Neural progenitor cell (in vitro differentiated cells): ENCODE results near the gene CA10. TPM values are rescaled to one million over a fixed set of nuclear protein-coding genes. Genes with fewer than 3 reads are reported as not detected.

Source experiments
- DNase-seq: peaks from one replicate; pipeline ENCODE4 v3.0.0-alpha.2; 2016; ENCODE audit warnings: low spot score
- H2AFZ ChIP-seq: fragments of 200-600 bp; sonication (generic); replicated peaks from 2 replicates; pipeline ENCODE4 v1.6.1; 2016; ENCODE audit warnings: antibody characterized with exemption
- H3F3A ChIP-seq: fragments of 200-600 bp; sonication (generic); 2 replicates; pipeline ENCODE4 v1.6.1; 2016; ENCODE audit warnings: antibody characterized with exemption, low read depth
- H3K27ac ChIP-seq: fragments of 200-600 bp; sonication (generic); 2 replicates; pipeline ENCODE4 v1.5.1; 2016; ENCODE audit warnings: mild to moderate bottlenecking
- H3K27me3 ChIP-seq: fragments of 200-600 bp; sonication (generic); 2 replicates; pipeline ENCODE4 v1.6.1; 2016; ENCODE audit warnings: mild to moderate bottlenecking, moderate library complexity
- H3K36me3 ChIP-seq: fragments of 200-600 bp; sonication (generic); 2 replicates; pipeline ENCODE4 v1.5.1; 2016
- H3K4me1 ChIP-seq: fragments of 200-600 bp; sonication (generic); 2 replicates; pipeline ENCODE4 v1.6.1; 2016; ENCODE audit warnings: mixed run types
- H3K4me2 ChIP-seq: fragments of 200-600 bp; sonication (generic); 2 replicates; pipeline ENCODE4 v1.6.1; 2016
- H3K4me3 ChIP-seq: fragments of 200-600 bp; sonication (generic); 2 replicates; pipeline ENCODE4 v1.5.1; 2016
- H3K79me2 ChIP-seq: fragments of 200-600 bp; sonication (generic); 2 replicates; pipeline ENCODE4 v1.6.1; 2016; ENCODE audit warnings: low read depth
- H3K9ac ChIP-seq: fragments of 200-600 bp; sonication (generic); 2 replicates; pipeline ENCODE4 v1.6.1; 2016
- H3K9me3 ChIP-seq: fragments of 200-600 bp; sonication (generic); 2 replicates; pipeline ENCODE4 v1.5.1; 2016; ENCODE audit warnings: low read depth
- H4K20me1 ChIP-seq: fragments of 200-600 bp; sonication (generic); 2 replicates; pipeline ENCODE4 v1.6.1; 2016; ENCODE audit warnings: low read depth
- H3K27ac Mint-ChIP-seq: 3 replicates; pipeline ENCODE4 v1.8.0; 2021; ENCODE audit warnings: mixed read lengths
- H3K27me3 Mint-ChIP-seq: 2 replicates; pipeline ENCODE4 v1.8.0; 2022; ENCODE audit warnings: low read depth, mild to moderate bottlenecking, inconsistent platforms, moderate library complexity, mixed read lengths; ENCODE audit not compliant: insufficient read depth
- H3K36me3 Mint-ChIP-seq: 3 replicates; pipeline ENCODE4 v1.8.0; 2021; ENCODE audit warnings: mixed read lengths
- H3K4me1 Mint-ChIP-seq: 3 replicates; pipeline ENCODE4 v1.8.0; 2021; ENCODE audit warnings: mixed read lengths
- H3K4me3 Mint-ChIP-seq: 3 replicates; pipeline ENCODE4 v1.8.0; 2021; ENCODE audit warnings: mild to moderate bottlenecking, moderate library complexity, mixed read lengths
- H3K9me3 Mint-ChIP-seq: 3 replicates; pipeline ENCODE4 v1.8.0; 2020; ENCODE audit warnings: mixed read lengths
- CTCF ChIP-seq: fragments of 200-600 bp; sonication (generic); IDR thresholded peaks from 2 replicates; pipeline ENCODE4 v1.5.1; 2017; ENCODE audit warnings: antibody characterized with exemption, mild to moderate bottlenecking
- EZH2 ChIP-seq: fragments of 200-600 bp; sonication (generic); IDR thresholded peaks from 2 replicates; pipeline ENCODE4 v1.6.1; 2017; ENCODE audit warnings: antibody characterized with exemption, mild to moderate bottlenecking, moderate library complexity
- EZH2phosphoT487 ChIP-seq: fragments of 200-600 bp; sonication (generic); IDR thresholded peaks from 2 replicates; pipeline ENCODE4 v1.6.1; 2017; ENCODE audit warnings: antibody characterized with exemption
- total RNA-seq: library from RNA; depleted of rRNA; stranded (reverse); fragments of >200 nt; gene quantifications from 2 replicates; pipeline ENCODE4 v1.2.3, GENCODE V29; 2015; ENCODE audit warnings: low replicate concordance

CA10 gene
- total RNA-seq, 1 donor from 2014 or later = 0.65 TPM

GRCh38 chr17:51668155-51668962, 490.2 kb downstream of the CA10 start:
- Mint-ChIP-seq H3K27me3 (peaks cover 1% of the 10 kb centered on the region), H3K4me1 (no peaks in the 10 kb centered on the region), H3K4me3 (no peak overlapping the region), H3K27ac (no peak overlapping the region), H3K9me3 (peaks cover 14% of the 10 kb centered on the region), H3K36me3 (no peaks in the 10 kb centered on the region)
- Histone ChIP-seq H3K4me3 (no peak overlapping the region), H3K27me3 (no peaks in the 10 kb centered on the region), H3K9ac (no peak overlapping the region), H4K20me1 (no peaks in the 10 kb centered on the region), H3K4me1 (no peaks in the 10 kb centered on the region), H3K9me3 (no peaks in the 10 kb centered on the region), H3K36me3 (no peaks in the 10 kb centered on the region), H3K27ac (no peak overlapping the region), H3K4me2 (no peak overlapping the region), H2AFZ (no peak overlapping the region), H3K79me2 (no peaks in the 10 kb centered on the region), H3F3A (no peaks in the 10 kb centered on the region)
- DNase-seq = no peak
- TF ChIP-seq EZH2phosphoT487 = no peak
- no peak for TF ChIP-seq CTCF
- TF ChIP-seq EZH2 = no peak

- H3K4me1 Mint-ChIP-seq = no peaks in the 10 kb centered on the region
- Histone ChIP-seq H3K27me3 (no peaks in the 10 kb centered on the region), H3K36me3 (no peaks in the 10 kb centered on the region), H3K4me2 (no peak overlapping the region), H3K4me1 (no peaks in the 10 kb centered on the region), H2AFZ (no peak overlapping the region), H3K27ac (no peak overlapping the region), H3K9me3 (no peaks in the 10 kb centered on the region), H4K20me1 (no peaks in the 10 kb centered on the region), H3K79me2 (no peaks in the 10 kb centered on the region), H3K9ac (no peak overlapping the region), H3K4me3 (no peak overlapping the region), H3F3A (no peaks in the 10 kb centered on the region)
- H3K4me3 Mint-ChIP-seq = no peak overlapping the region
- no peak for DNase-seq
- H3K27ac Mint-ChIP-seq = no peak overlapping the region
- no peak for TF ChIP-seq EZH2phosphoT487
- no peak for TF ChIP-seq CTCF
- TF ChIP-seq EZH2 = no peak
- no peaks in the 10 kb centered on the region for H3K27me3 Mint-ChIP-seq
- H3K36me3 Mint-ChIP-seq = no peaks in the 10 kb centered on the region
- peaks cover 14% of the 10 kb centered on the region for H3K9me3 Mint-ChIP-seq
These were observed 490.8 kb downstream of the CA10 start for GRCh38 chr17:51667706-51668083.

- no peak for DNase-seq
- Histone ChIP-seq H3F3A (no peaks in the 10 kb centered on the region), H3K4me1 (no peaks in the 10 kb centered on the region), H2AFZ (no peak overlapping the region), H3K27me3 (no peaks in the 10 kb centered on the region), H3K79me2 (no peaks in the 10 kb centered on the region), H3K4me3 (no peak overlapping the region), H3K9me3 (no peaks in the 10 kb centered on the region), H3K9ac (no peak overlapping the region), H4K20me1 (no peaks in the 10 kb centered on the region), H3K27ac (no peak overlapping the region), H3K4me2 (no peak overlapping the region), H3K36me3 (no peaks in the 10 kb centered on the region)
- TF ChIP-seq EZH2 (no peak), EZH2phosphoT487 (no peak), CTCF (no peak)
- no peak overlapping the region for H3K27ac Mint-ChIP-seq
- no peak overlapping the region for H3K4me3 Mint-ChIP-seq
- H3K27me3 Mint-ChIP-seq = no peaks in the 10 kb centered on the region
- H3K9me3 Mint-ChIP-seq = peaks cover 14% of the 10 kb centered on the region
- H3K4me1 Mint-ChIP-seq = no peaks in the 10 kb centered on the region
- no peaks in the 10 kb centered on the region for H3K36me3 Mint-ChIP-seq
These were observed 491.4 kb downstream of the CA10 start for GRCh38 chr17:51666971-51667705.
